SK-MEL-5 (cell line): ENCODE results near the gene OR51B5. TPM values are rescaled to one million over a fixed set of nuclear protein-coding genes. Genes with fewer than 3 reads are reported as not detected.
"Not testable (repeated sequence)": the region's sequence is repeated elsewhere in the genome, so short reads cannot be mapped to it uniquely, and the experiment has no call there.

Experiments used
- DNase-seq: peaks from one replicate; pipeline ENCODE4 v3.0.0-alpha.2; 2016; ENCODE audit warnings: low read depth, low spot score
- in situ Hi-C: cut with HindIII; loops from 2 replicates; pipeline ENCODE4 v1.10.0; 2016; ENCODE audit warnings: low sequenced_read_pairs, high pct_unique_total_duplicates, low pct_unique_long_range_greater_than_20kb
- total RNA-seq: library from RNA; depleted of rRNA; stranded (reverse); fragments of >200 nt; shearing (Covaris generic); gene quantifications from 2 replicates; pipeline ENCODE4 v1.2.3, GENCODE V29; 2014

OR51B5 gene
- total RNA-seq, 1 experiment from 2014 or later = 15.8 TPM

GRCh38 chr11:5345831-5346230 is 2.5 kb upstream of the OR51B5 start:
- in situ Hi-C loops = no loop called here
- no peak for DNase-seq

- in situ Hi-C loops = no loop called here
- DNase-seq = no peak
These were observed 3.5 kb downstream of the OR51B5 start for GRCh38 chr11:5339771-5340322.

- DNase-seq, in situ Hi-C loops: not testable (repeated sequence)
These were observed 6.1 kb downstream of the OR51B5 start for GRCh38 chr11:5337253-5337652.

GRCh38 chr11:5336331-5336730 is 7.0 kb downstream of the OR51B5 start:
- in situ Hi-C loops = no loop called here
- DNase-seq = no peak

GRCh38 chr11:5335170-5335569 is 8.2 kb downstream of the OR51B5 start:
- in situ Hi-C loops = no loop called here
- DNase-seq = no peak

GRCh38 chr11:5324197-5324596 is 19.1 kb downstream of the OR51B5 start, which contains the start of gene OR51B2:
OR51B2 (minus strand) TSS chr11:5324297; CDS start chr11:5324297, 0 bp downstream.
- DNase-seq = no peak
- in situ Hi-C loops = no loop called here

GRCh38 chr11:5317292-5317691 is 26.0 kb downstream of the OR51B5 start:
- in situ Hi-C loops = no loop called here
- DNase-seq = peak; percentile 3

- in situ Hi-C loops, DNase-seq: not testable (repeated sequence)
These were observed 29.8 kb downstream of the OR51B5 start for GRCh38 chr11:5313326-5314023.

GRCh38 chr11:5310423-5310822 is 32.9 kb downstream of the OR51B5 start:
- in situ Hi-C loops = no loop called here

GRCh38 chr11:5307256-5308019 is 35.9 kb downstream of the OR51B5 start:
- DNase-seq = no peak
- in situ Hi-C loops = no loop called here

More at GRCh38 chr11:5310423-5310822, 32.9 kb downstream of the OR51B5 start:
- no peak for DNase-seq

GRCh38 chr11:5304046-5304445 is 39.3 kb downstream of the OR51B5 start:
- no peak for DNase-seq
- in situ Hi-C loops = no loop called here

GRCh38 chr11:5303626-5304025 is 39.7 kb downstream of the OR51B5 start:
- DNase-seq = no peak
- in situ Hi-C loops = no loop called here

- DNase-seq = no peak
- in situ Hi-C loops = no loop called here
These were observed 41.5 kb downstream of the OR51B5 start, which contains the start of gene OR51B4 for GRCh38 chr11:5301846-5302245. OR51B4 (minus strand) TSS chr11:5301946; CDS start chr11:5301946, 0 bp downstream.

GRCh38 chr11:5300251-5300650 is 43.1 kb downstream of the OR51B5 start:
- in situ Hi-C loops = no loop called here
- no peak for DNase-seq

GRCh38 chr11:5298451-5298850 is 44.9 kb downstream of the OR51B5 start:
- DNase-seq = no peak
- in situ Hi-C loops = no loop called here

GRCh38 chr11:5297721-5298323 is 45.5 kb downstream of the OR51B5 start:
- no peak for DNase-seq
- in situ Hi-C loops = no loop called here

GRCh38 chr11:5294342-5294995 is 48.9 kb downstream of the OR51B5 start:
- DNase-seq, in situ Hi-C loops: not testable (repeated sequence)

GRCh38 chr11:5293028-5293427 is 50.3 kb downstream of the OR51B5 start:
- no peak for DNase-seq
- in situ Hi-C loops = no loop called here
